Measurements from ENCODE around the gene VWA1. TPM values are rescaled to one million over a fixed set of nuclear protein-coding genes. Genes with fewer than 3 reads are reported as not detected.

Gene VWA1
- total and polyA plus RNA-seq, 2 of the 4 experiments (the other 2 are of a cell fraction) = 1.1 to 6.1 TPM

GRCh38 chr1:1440262-1441001, 4.9 kb downstream of the VWA1 start:
- H3K4me2 ChIP-seq (ENCODE audit: low read depth, low read length) = no peak overlapping the region
- no peak overlapping the region for H3K56ac ChIP-seq (ENCODE audit: extremely low read depth, insufficient read depth, low read length)
- no TSS peak for BruUV-seq (replicated peaks)
- no peak overlapping the region for H2AK5ac ChIP-seq (ENCODE audit: low read depth, low read length)
- H3K18ac ChIP-seq (ENCODE audit: low read depth, low read length) = no peak overlapping the region
- H3K9me1 ChIP-seq (ENCODE audit: insufficient read depth, low read length) = 0 out of 2 replicates have a peak, but pooled peaks cover 2% of the 10 kb centered on the region
- TF ChIP-seq SMC3 (IDR thresholded peaks at IDR 0.05; ENCODE audit: low read depth, low read length) = no peak
- TF ChIP-seq MAFK (IDR thresholded peaks at IDR 0.05; ENCODE audit: low read depth, low read length) = no peak
- no peak for TF ChIP-seq CHD1 (IDR thresholded peaks at IDR 0.05; ENCODE audit: low read depth, low read length)
- H4K20me1 ChIP-seq (ENCODE audit: insufficient read depth, low read length) = no peaks in the 10 kb centered on the region
- H3K9me3 ChIP-seq (ENCODE audit: control insufficient read depth, insufficient read depth, low read length) = no peaks in the 10 kb centered on the region
- ChIA-PET CTCF (interaction anchor here (1.4 to 2.1 kb wide), 3 partner anchors 10 to 40 kb away, joined by 4 to 6 read pairs (median 6); partner anchors contain the start of gene ATAD3C), POLR2A (ENCODE audit: unreplicated experiment) (no interaction called here)
- WGBS, 2 experiments (ENCODE audit: extremely low coverage in 2 of 2, insufficient read length in 1 of 2) = 94% methylated on average over 7 of the region's 26 CpGs; no CpG with 5 or more reads in 1 of the 2 experiments
- intact Hi-C loops (cut with micrococcal nuclease) = loop anchor here (5.0 kb wide), 1 partner anchor 33 kb away; the partner anchor contains the start of gene MRPL20
- H4K8ac ChIP-seq (ENCODE audit: low read depth in 2 of 2, low read length in 2 of 2) = no peak overlapping the region
- H2BK15ac ChIP-seq (ENCODE audit: low read depth, low read length) = no peak overlapping the region
- peak overlapping the region; percentile 21 for H2AK9ac ChIP-seq (replicated peaks; ENCODE audit: low read depth, low read length, poor library complexity)
- H3K14ac ChIP-seq (replicated peaks; ENCODE audit: low read depth, low read length) = no peak overlapping the region
- H3K4ac ChIP-seq (ENCODE audit: low read depth, low read length) = no peak overlapping the region
- no peak for ATAC-seq (ENCODE audit: low read depth)
- in situ Hi-C loops (cut with MboI; ENCODE audit: low sequenced_read_pairs) = no loop called here
- no peak overlapping the region for H3K4me3 ChIP-seq (ENCODE audit: insufficient read depth, low read depth, low read length)
- no peak overlapping the region for H2BK20ac ChIP-seq (ENCODE audit: low read depth, low read length)
- H3K79me1 ChIP-seq (ENCODE audit: low read depth in 1 of 2, low read length in 2 of 2) = 0 out of 4 replicates have a peak, but pooled peaks cover 0 to 3% of the 10 kb centered on the region in 2 experiments
- no peak overlapping the region for H3K9ac ChIP-seq (ENCODE audit: low read depth, low read length)
- 0 out of 2 replicates have a peak, but pooled peaks cover 2% of the 10 kb centered on the region for H3K4me1 ChIP-seq (ENCODE audit: control insufficient read depth, insufficient read depth, low read length)
- H2BK5ac ChIP-seq (ENCODE audit: low read depth, low read length, poor library complexity, severe bottlenecking) = no peak overlapping the region
- H3K27ac ChIP-seq (ENCODE audit: insufficient read depth, low read length) = no peak overlapping the region
- no peak overlapping the region for H4K5ac ChIP-seq (ENCODE audit: low read depth, low read length)
- H4K91ac ChIP-seq (ENCODE audit: insufficient read depth, low read depth, low read length) = no peak overlapping the region
- DNase-seq = no peak
- dilution Hi-C loops (cut with HindIII; ENCODE audit: low sequenced_read_pairs, unreplicated experiment) = no loop called here
- H3K23ac ChIP-seq (ENCODE audit: low read depth, low read length) = no peak overlapping the region
- peaks cover 2% of the 10 kb centered on the region; the same call in 1 of the 2 replicates for H3K27me3 ChIP-seq (ENCODE audit: control insufficient read depth, insufficient read depth, low read length)
- H2AFZ ChIP-seq (replicated peaks; ENCODE audit: low read length, poor library complexity) = peak overlapping the region; percentile 78
- H3K36me3 ChIP-seq (ENCODE audit: control insufficient read depth, insufficient read depth, low read length) = no peaks in the 10 kb centered on the region
- no peak overlapping the region for H2BK120ac ChIP-seq (ENCODE audit: low read depth, low read length)

All from IMR-90 (cell line).